K562 (cell line): Measurements from ENCODE around the gene APC2. TPM values are rescaled to one million over a fixed set of nuclear protein-coding genes. Genes with fewer than 3 reads are reported as not detected.

ENCODE experiments used
- LARP7 ChIP-seq: fragments of 450-650 bp; IDR thresholded peaks from 2 replicates; pipeline ENCODE4 v1.6.1; 2016
- NFIX ChIP-seq: fragments of 250-450 bp; sonication (Bioruptor Pico); IDR thresholded peaks from 2 replicates; pipeline ENCODE4 v1.4.0; 2020; ENCODE audit warnings: low read depth, mild to moderate bottlenecking, moderate library complexity
- NFXL1 ChIP-seq: fragments of 450-650 bp; formaldehyde crosslinking; IDR thresholded peaks from 2 replicates; pipeline ENCODE4 v1.4.0; 2021; ENCODE audit warnings: mild to moderate bottlenecking
- PTTG1 ChIP-seq: fragments of 450-650 bp; IDR thresholded peaks from 2 replicates; pipeline ENCODE4 v1.6.1; 2016; ENCODE audit warnings: low read depth, mild to moderate bottlenecking, missing genetic modification characterization, missing compliant biosample characterization
- SAFB ChIP-seq: fragments of 200-400 bp; formaldehyde crosslinking; IDR thresholded peaks from 2 replicates; pipeline ENCODE4 v1.6.1; 2017; ENCODE audit warnings: low read depth, low read length, borderline replicate concordance
- SRSF1 ChIP-seq: fragments of 200-400 bp; formaldehyde crosslinking; IDR thresholded peaks from 2 replicates; pipeline ENCODE4 v1.6.1; 2017; ENCODE audit warnings: mild to moderate bottlenecking, low read depth, low read length, moderate library complexity
- polyA plus RNA-seq, 8 experiments: library from polyadenylated mRNA; depleted of rRNA in 4 of 8; stranded (reverse) in 5 of 8; unstranded in 3 of 8; fragments of >200 nt; fragmentation: Nextera tagmentation in 2 of 8; fragmentation: Illumina TruSeq in 1 of 8; extraction: Ambion mirVana in 2 of 8; extraction: Trizol in 1 of 8; gene quantifications; 2 replicates each; pipeline versions ENCODE4 v1.2.1 to v1.2.3, GENCODE V29; 2011 to 2014; ENCODE audit warnings: inconsistent platforms in 1 of 8, missing spikeins in 1 of 8
- total RNA-seq, 7 experiments: library from RNA; depleted of rRNA in 6 of 7; stranded (reverse); fragments of >200 nt in 6 of 7; fragmentation: Illumina TruSeq in 2 of 7; extraction: Trizol in 2 of 7; gene quantifications; 2 replicates each; pipeline versions ENCODE4 v1.2.1 to v1.2.3, GENCODE V29; 2011 to 2021; ENCODE audit warnings: low replicate concordance in 1 of 7
- TF ChIP-seq, protein P1 (sequence below), 2 experiments: fragments of 450-650 bp in 1 of 2; sonication (generic) in 1 of 2; formaldehyde crosslinking in 1 of 2; IDR thresholded peaks in 1 of 2; conservative IDR thresholded peaks in 1 of 2; 2 replicates each; pipeline versions ENCODE4 v1.6.1 to v1.8.1; 2016 to 2023; ENCODE audit warnings: mild to moderate bottlenecking in 2 of 2, moderate library complexity in 2 of 2, inconsistent platforms in 1 of 2, missing genetic modification reagents in 1 of 2
- TF ChIP-seq, protein P2 (sequence below): fragments of 250-450 bp; sonication (Bioruptor Pico); IDR thresholded peaks from 2 replicates; pipeline ENCODE4 v1.8.0; 2022; ENCODE audit warnings: inconsistent platforms

Gene APC2
- total and polyA plus RNA-seq, 9 of the 15 experiments (the other 6 are each of a cell fraction or from before 2014, with no cell fraction given), result 0.01 to 0.40 (median 0.05) TPM; not detected in 3

DNA sequence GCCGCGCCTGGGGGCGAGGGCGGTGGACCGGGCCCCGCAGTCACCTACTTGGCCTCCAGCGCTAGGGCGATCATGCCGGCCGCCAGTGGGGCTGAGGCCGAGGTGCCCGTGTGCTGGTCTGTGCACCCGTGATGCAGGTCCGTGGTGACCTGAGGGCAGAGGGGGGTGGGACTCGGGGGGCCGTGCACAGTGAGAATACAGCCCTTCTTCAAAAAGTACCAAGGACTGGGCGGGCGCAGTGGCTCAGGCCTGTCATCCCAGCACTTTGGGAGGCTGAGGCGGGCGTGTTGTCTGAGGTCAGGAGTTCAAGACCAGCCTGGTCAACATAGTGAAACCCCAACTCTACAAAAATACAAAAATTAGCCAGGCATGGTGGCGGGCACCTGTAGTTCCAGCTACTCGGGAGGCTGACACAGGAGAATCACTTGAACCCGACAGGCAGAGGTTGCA lies 34.1 kb downstream of the APC2 start (continued):
- TF ChIP-seq SRSF1, result no peak
- TF ChIP-seq NFIX, result no peak
- TF ChIP-seq LARP7, result no peak
- TF ChIP-seq, protein P1, sequence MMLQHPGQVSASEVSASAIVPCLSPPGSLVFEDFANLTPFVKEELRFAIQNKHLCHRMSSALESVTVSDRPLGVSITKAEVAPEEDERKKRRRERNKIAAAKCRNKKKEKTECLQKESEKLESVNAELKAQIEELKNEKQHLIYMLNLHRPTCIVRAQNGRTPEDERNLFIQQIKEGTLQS (IDR thresholded peaks at IDR 0.05), result no peak
- TF ChIP-seq, protein P1 (CRISPR knock-in tag; conservative IDR thresholded peaks at IDR 0.05), result no peak
- TF ChIP-seq, protein P2, sequence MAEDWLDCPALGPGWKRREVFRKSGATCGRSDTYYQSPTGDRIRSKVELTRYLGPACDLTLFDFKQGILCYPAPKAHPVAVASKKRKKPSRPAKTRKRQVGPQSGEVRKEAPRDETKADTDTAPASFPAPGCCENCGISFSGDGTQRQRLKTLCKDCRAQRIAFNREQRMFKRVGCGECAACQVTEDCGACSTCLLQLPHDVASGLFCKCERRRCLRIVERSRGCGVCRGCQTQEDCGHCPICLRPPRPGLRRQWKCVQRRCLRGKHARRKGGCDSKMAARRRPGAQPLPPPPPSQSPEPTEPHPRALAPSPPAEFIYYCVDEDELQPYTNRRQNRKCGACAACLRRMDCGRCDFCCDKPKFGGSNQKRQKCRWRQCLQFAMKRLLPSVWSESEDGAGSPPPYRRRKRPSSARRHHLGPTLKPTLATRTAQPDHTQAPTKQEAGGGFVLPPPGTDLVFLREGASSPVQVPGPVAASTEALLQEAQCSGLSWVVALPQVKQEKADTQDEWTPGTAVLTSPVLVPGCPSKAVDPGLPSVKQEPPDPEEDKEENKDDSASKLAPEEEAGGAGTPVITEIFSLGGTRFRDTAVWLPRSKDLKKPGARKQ (CRISPR knock-in tag), result no peak
- no peak for TF ChIP-seq PTTG1 (tag)
- TF ChIP-seq NFXL1 (CRISPR knock-in tag), result no peak
- TF ChIP-seq SAFB, result no peak
